HepG2 (cell line): ENCODE data around the gene ACAA2. TPM values are rescaled to one million over a fixed set of nuclear protein-coding genes. Genes with fewer than 3 reads are reported as not detected.

Experiments used
- ASH2L ChIP-seq: fragments of 300-600, 200-600 bp; sonication (generic); IDR thresholded peaks from 2 replicates; pipeline ENCODE4 v1.7.0; 2017; ENCODE audit warnings: low read depth, mild to moderate bottlenecking, moderate library complexity, mixed read lengths, low read length; ENCODE audit not compliant: insufficient read length
- BRD4 ChIP-seq: sonication (generic); formaldehyde crosslinking; IDR thresholded peaks from 2 replicates; pipeline ENCODE4 v1.4.0; 2020; ENCODE audit warnings: missing genetic modification reagents
- DMTF1 ChIP-seq: sonication (generic); formaldehyde crosslinking; IDR thresholded peaks from 2 replicates; pipeline ENCODE4 v1.4.0; 2020; ENCODE audit warnings: mild to moderate bottlenecking, missing genetic modification reagents
- ERF ChIP-seq: IDR thresholded peaks from 2 replicates; pipeline ENCODE4 v1.6.1; 2018; ENCODE audit warnings: missing biosample characterization, missing genetic modification reagents
- FOSL2 ChIP-seq: sonication (generic); formaldehyde crosslinking; IDR thresholded peaks from 2 replicates; pipeline ENCODE4 v1.4.0; 2020; ENCODE audit warnings: missing genetic modification reagents
- FOXA1 ChIP-seq, 2 experiments: fragments of 450-650 bp in 1 of 2; sonication (generic) in 1 of 2; formaldehyde crosslinking in 1 of 2; IDR thresholded peaks; 2 replicates each; pipeline versions ENCODE4 v1.4.0 to v1.6.1; 2016 to 2020; ENCODE audit warnings: missing genetic modification reagents in 1 of 2
- FOXA3 ChIP-seq: IDR thresholded peaks from 2 replicates; pipeline ENCODE4 v1.6.1; 2016; ENCODE audit warnings: missing genetic modification reagents, missing compliant biosample characterization
- FOXP1 ChIP-seq, 2 experiments: fragments of 450-650 bp in 1 of 2; IDR thresholded peaks; 2 replicates each; pipeline ENCODE4 v1.6.1; 2017 to 2018; ENCODE audit warnings: antibody characterized with exemption in 1 of 2
- MTERF4 ChIP-seq: sonication (generic); formaldehyde crosslinking; IDR thresholded peaks from 2 replicates; pipeline ENCODE4 v1.8.0; 2023; ENCODE audit warnings: mild to moderate bottlenecking, missing genetic modification reagents
- PRMT3 ChIP-seq: sonication (generic); formaldehyde crosslinking; IDR thresholded peaks from 2 replicates; pipeline ENCODE4 v1.8.1; 2022; ENCODE audit warnings: low read depth, mild to moderate bottlenecking, moderate library complexity, missing genetic modification reagents, borderline replicate concordance
- SOX13 ChIP-seq, 3 experiments: fragments of 450-650 bp in 1 of 3; sonication (generic) in 1 of 3; formaldehyde crosslinking in 1 of 3; IDR thresholded peaks in 2 of 3; conservative IDR thresholded peaks in 1 of 3; 2 replicates each; pipeline versions ENCODE4 v1.5.0 to v1.6.1; 2016 to 2020; ENCODE audit warnings: antibody characterized with exemption in 1 of 3, mild to moderate bottlenecking in 1 of 3, missing compliant biosample characterization in 1 of 3, missing genetic modification reagents in 1 of 3, moderate library complexity in 1 of 3
- SP140L ChIP-seq: sonication (generic); formaldehyde crosslinking; IDR thresholded peaks from 2 replicates; pipeline ENCODE4 v1.4.0; 2020; ENCODE audit warnings: missing genetic modification reagents, borderline replicate concordance
- ZBTB21 ChIP-seq: sonication (generic); formaldehyde crosslinking; IDR thresholded peaks from 2 replicates; pipeline ENCODE4 v1.4.0; 2020; ENCODE audit warnings: missing genetic modification reagents
- ZBTB42 ChIP-seq: sonication (generic); formaldehyde crosslinking; IDR thresholded peaks from 2 replicates; pipeline ENCODE4 v1.5.0; 2020; ENCODE audit warnings: mild to moderate bottlenecking, missing genetic modification reagents
- ZNF589 ChIP-seq: sonication (generic); formaldehyde crosslinking; conservative IDR thresholded peaks from 2 replicates; pipeline ENCODE4 v1.8.0; 2022; ENCODE audit warnings: mild to moderate bottlenecking, moderate library complexity, missing genetic modification reagents
- ZNF652 ChIP-seq: IDR thresholded peaks from 2 replicates; pipeline ENCODE4 v1.6.1; 2016; ENCODE audit warnings: low read depth, borderline replicate concordance
- polyA plus RNA-seq, 8 experiments: library from polyadenylated mRNA; depleted of rRNA in 3 of 8; stranded (reverse) in 7 of 8; unstranded in 1 of 8; fragments of >200 nt; fragmentation: Illumina TruSeq in 4 of 8; extraction: Trizol in 4 of 8; gene quantifications; 2 replicates each; pipeline versions ENCODE4 v1.2.1 to v1.2.3, GENCODE V29; 2011 to 2016; ENCODE audit warnings: low read depth in 4 of 8, missing spikeins in 1 of 8, mixed read lengths in 1 of 8; ENCODE audit not compliant: insufficient read depth in 1 of 8
- total RNA-seq, 5 experiments: library from RNA; depleted of rRNA; stranded (reverse); fragments of >200 nt; fragmentation: Illumina TruSeq; extraction: Trizol; gene quantifications; 2 replicates each; pipeline ENCODE4 v1.2.3, GENCODE V29; 2016; ENCODE audit warnings: low read depth in 1 of 5
- TF ChIP-seq, protein P1 (sequence below): sonication (generic); formaldehyde crosslinking; IDR thresholded peaks from 2 replicates; pipeline ENCODE4 v1.9.0; 2021; ENCODE audit warnings: missing genetic modification reagents, borderline replicate concordance
- TF ChIP-seq, protein P2 (sequence below): sonication (generic); formaldehyde crosslinking; IDR thresholded peaks from 2 replicates; pipeline ENCODE4 v1.5.0; 2020; ENCODE audit warnings: mild to moderate bottlenecking, missing genetic modification reagents, borderline replicate concordance

The ACAA2 gene
- total and polyA plus RNA-seq, 2 of the 13 experiments (the other 11 are each of a cell fraction or from before 2014, with no cell fraction given) = 51.6 to 182 TPM

DNA sequence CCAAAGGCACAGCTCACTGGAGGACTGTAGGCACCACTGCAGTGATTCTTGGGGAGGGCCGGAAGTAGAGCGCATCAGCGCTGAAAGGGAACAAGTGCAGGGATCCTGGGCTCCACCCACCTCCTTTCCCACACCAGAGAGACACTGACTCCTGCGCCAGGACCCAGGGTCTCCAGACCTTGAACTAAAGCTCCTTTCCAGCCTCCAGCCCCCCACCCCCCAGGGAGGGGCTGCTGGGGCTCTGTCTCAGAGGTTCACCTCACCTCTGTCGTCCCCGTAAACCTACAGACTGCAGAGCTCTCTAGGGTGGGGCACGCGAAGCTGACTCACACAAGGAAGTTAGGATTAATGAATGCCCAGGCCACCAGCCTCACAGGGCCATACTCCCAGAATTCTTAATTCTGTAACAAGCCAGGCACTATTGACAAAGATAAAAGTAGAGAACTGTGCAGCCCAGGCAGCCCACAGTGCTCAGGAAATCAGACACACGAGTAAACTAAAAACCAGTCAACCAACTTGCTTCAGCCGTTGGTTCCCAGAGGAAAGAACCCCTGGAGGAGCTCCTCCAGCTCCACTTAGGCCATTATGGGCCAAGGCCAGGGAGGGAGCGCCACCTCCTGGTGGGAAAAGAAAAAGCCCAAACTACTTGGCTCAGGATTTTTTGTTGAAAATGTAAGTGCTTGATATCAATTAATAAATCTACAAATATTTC is 45.1 kb upstream of the ACAA2 start (continued):
- no peak for TF ChIP-seq DMTF1 (CRISPR knock-in tag)
- TF ChIP-seq, protein P1, sequence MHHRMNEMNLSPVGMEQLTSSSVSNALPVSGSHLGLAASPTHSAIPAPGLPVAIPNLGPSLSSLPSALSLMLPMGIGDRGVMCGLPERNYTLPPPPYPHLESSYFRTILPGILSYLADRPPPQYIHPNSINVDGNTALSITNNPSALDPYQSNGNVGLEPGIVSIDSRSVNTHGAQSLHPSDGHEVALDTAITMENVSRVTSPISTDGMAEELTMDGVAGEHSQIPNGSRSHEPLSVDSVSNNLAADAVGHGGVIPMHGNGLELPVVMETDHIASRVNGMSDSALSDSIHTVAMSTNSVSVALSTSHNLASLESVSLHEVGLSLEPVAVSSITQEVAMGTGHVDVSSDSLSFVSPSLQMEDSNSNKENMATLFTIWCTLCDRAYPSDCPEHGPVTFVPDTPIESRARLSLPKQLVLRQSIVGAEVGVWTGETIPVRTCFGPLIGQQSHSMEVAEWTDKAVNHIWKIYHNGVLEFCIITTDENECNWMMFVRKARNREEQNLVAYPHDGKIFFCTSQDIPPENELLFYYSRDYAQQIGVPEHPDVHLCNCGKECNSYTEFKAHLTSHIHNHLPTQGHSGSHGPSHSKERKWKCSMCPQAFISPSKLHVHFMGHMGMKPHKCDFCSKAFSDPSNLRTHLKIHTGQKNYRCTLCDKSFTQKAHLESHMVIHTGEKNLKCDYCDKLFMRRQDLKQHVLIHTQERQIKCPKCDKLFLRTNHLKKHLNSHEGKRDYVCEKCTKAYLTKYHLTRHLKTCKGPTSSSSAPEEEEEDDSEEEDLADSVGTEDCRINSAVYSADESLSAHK (CRISPR knock-in tag) = no peak
- no peak for TF ChIP-seq MTERF4 (CRISPR knock-in tag)
- 0 out of 2 replicates have a peak, but pooled peaks have one; percentile 7 for TF ChIP-seq ZNF652 (CRISPR knock-in tag)
- 0 out of 2 replicates have a peak, but pooled peaks have one; percentile 35 for TF ChIP-seq SP140L (CRISPR knock-in tag)
- TF ChIP-seq PRMT3 (CRISPR knock-in tag) = no peak
- TF ChIP-seq FOXP1 (IDR thresholded peaks at IDR 0.05) = no peak
- no peak for TF ChIP-seq FOXP1 (CRISPR knock-in tag; IDR thresholded peaks at IDR 0.05)
- TF ChIP-seq ZBTB21 = no peak
- TF ChIP-seq ASH2L = no peak
- no peak for TF ChIP-seq FOXA1 (IDR thresholded peaks at IDR 0.05)
- TF ChIP-seq FOXA1 (CRISPR knock-in tag; IDR thresholded peaks at IDR 0.05) = no peak
- peak; percentile 56; the same call in 1 of the 2 replicates for TF ChIP-seq ERF (CRISPR knock-in tag)
- TF ChIP-seq, protein P2, sequence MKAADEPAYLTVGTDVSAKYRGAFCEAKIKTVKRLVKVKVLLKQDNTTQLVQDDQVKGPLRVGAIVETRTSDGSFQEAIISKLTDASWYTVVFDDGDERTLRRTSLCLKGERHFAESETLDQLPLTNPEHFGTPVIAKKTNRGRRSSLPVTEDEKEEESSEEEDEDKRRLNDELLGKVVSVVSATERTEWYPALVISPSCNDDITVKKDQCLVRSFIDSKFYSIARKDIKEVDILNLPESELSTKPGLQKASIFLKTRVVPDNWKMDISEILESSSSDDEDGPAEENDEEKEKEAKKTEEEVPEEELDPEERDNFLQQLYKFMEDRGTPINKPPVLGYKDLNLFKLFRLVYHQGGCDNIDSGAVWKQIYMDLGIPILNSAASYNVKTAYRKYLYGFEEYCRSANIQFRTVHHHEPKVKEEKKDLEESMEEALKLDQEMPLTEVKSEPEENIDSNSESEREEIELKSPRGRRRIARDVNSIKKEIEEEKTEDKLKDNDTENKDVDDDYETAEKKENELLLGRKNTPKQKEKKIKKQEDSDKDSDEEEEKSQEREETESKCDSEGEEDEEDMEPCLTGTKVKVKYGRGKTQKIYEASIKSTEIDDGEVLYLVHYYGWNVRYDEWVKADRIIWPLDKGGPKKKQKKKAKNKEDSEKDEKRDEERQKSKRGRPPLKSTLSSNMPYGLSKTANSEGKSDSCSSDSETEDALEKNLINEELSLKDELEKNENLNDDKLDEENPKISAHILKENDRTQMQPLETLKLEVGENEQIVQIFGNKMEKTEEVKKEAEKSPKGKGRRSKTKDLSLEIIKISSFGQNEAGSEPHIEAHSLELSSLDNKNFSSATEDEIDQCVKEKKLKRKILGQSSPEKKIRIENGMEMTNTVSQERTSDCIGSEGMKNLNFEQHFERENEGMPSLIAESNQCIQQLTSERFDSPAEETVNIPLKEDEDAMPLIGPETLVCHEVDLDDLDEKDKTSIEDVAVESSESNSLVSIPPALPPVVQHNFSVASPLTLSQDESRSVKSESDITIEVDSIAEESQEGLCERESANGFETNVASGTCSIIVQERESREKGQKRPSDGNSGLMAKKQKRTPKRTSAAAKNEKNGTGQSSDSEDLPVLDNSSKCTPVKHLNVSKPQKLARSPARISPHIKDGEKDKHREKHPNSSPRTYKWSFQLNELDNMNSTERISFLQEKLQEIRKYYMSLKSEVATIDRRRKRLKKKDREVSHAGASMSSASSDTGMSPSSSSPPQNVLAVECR = no peak
- TF ChIP-seq FOXA3 (CRISPR knock-in tag) = 0 out of 2 replicates have a peak, but pooled peaks have one; percentile 6
- TF ChIP-seq FOSL2 (CRISPR knock-in tag) = peak; percentile 40
- TF ChIP-seq ZNF589 (CRISPR knock-in tag) = no peak
- no peak for TF ChIP-seq BRD4 (CRISPR knock-in tag)
- TF ChIP-seq SOX13 (IDR thresholded peaks at IDR 0.05) = no peak
- 0 out of 4 replicates have a peak, but pooled peaks of 1 of the 2 experiments have one; percentile 5 for TF ChIP-seq SOX13 (CRISPR knock-in tag; conservative IDR thresholded peaks at IDR 0.05 in 1 of 2, IDR thresholded peaks at IDR 0.05 in 1 of 2)
- TF ChIP-seq ZBTB42 (CRISPR knock-in tag) = no peak
